SKM-1 (cell line): Measurements from ENCODE around the gene MSL1.

ENCODE experiments used
- DNase-seq: peaks from one replicate; lab custom pipeline; 2025; ENCODE audit not compliant: unreplicated experiment; lab: John Stamatoyannopoulos, UW

The MSL1 gene

GRCh38 chr17:40121181-40122135 is at the start of gene MSL1:
TSS of gene MSL1 (plus strand) at chr17:40121971. CDS start at chr17:40122613, 642 bp downstream.
- peak; percentile 63 for DNase-seq

- DNase-seq = no peak
Observed at GRCh38 chr17:40072040-40072734, 49.6 kb upstream of the MSL1 start.

DNA sequence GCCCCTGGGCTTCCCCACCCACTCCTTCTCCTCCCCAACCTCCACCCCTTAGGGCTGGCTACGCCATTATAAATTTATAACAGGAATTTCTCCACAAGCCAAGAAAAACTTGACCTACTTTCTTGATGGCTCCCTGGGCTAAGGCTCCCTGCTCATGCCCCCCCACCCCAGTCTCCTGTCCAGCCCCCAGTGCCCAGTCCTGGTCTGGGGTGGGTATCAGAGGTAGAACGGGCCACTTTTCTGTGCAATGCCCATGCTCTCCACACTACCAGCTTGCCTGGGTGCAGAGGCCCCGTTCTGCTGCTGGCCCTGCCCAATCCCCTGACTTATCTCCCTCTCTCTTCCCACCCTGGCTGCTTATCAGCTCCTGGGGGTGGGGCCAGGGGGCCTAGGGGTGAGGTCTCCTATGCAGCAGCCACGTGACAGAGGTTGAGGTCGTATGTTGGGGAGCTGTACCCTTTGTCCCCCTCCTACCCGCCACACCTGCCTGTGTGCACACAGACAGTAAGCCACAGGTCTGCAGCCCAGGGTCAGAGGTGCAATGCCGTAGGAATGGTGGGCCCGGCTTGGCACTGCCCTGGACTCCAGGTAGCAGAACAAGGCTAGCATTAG is 48.9 kb upstream of the MSL1 start:
- DNase-seq = no peak

GRCh38 chr17:40073454-40074174 is 48.2 kb upstream of the MSL1 start:
- no peak for DNase-seq

DNA sequence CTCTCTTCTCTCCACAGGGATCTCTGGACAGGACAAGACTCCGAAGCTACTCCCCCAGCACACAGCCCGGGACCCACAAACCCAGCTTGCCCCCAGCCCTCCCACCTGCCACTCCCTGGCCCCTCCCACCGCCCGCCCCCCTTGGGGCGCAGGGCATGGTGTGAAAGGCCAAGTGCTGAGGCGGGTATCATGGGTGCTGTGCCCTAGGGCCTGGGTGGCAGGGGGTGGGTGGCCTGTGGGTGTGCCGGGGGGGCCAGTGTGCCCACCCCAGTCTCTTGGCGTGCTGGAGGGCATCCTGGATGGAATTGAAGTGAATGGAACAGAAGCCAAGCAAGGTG is 47.6 kb upstream of the MSL1 start:
- no peak for DNase-seq

DNA sequence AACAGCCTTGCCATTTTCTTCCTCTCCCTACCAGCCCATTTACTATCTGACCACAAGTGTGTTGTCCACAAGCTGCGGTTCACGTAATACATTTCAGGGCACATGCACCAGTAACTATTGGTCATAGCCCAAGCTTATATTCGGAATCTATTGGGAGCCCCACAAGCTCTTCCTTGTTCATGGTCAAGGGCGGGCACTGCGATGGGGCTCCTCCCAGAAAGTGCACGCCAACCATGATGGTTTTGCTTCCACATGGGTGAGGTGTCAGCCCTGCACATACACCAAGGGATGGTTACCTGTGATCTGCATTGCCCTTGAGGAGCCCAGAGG is 46.9 kb upstream of the MSL1 start:
- no peak for DNase-seq

DNA sequence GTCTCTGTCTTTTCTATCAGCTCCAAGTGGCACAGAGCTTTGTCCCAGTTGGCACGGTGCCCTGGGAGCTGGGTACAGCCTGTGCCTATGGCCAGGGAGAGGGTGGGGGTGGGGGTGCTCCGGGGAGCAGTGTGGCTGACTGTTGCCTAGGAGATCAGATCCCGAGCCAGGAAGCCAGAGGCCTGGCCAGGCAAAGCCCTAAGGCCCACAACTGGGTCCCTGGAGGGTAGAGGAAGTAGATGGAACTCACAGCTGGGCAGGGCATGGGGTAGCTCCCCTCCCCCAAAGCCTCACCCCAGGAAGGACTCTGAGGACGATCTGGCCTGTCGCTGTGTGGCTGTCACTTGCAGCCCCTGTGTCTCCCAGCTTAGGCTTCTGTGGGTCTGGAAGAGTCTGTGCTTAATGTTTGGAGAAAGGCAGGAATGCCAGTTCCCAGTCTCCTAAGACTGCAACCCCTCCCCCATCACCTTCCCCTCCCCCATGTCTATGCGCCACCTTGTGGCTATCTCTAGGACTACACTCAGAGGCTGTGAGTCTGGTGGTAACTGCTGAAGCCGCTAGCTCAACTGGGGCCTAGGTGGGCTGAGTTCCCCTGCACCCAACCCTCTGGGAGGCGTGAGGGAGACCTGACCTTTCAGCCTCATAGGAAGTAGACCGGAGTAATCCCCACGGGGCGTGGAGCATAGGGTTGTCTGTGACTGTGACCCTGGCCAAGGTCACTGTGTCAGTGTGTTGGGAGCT is 46.4 kb upstream of the MSL1 start:
- DNase-seq = peak; percentile 50

DNA sequence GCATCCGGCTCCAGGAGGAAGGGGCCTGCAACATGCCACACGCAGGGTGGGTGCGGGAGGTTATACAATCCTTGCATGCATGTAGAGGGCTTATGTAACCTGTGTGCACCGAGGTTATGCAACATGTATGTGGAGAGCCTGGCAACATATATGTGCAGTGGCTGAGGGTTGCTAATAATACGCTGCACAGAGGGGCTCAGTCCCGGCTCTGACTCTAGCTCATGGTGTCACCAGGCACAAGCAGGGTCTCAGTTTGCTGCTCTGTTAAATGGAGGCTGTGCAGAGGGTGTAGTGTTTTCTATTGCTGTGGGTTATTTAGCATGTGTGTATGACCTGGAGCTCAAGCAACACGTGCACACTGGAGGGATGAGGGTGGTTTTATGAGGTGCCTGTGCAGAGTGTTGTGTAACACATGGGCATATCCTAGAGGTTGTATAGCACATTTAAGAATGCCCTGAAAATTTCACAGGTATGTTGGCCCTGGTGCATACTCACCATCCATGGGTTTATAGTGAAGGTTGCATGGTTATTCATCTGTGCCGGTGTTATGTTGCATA is 45.8 kb upstream of the MSL1 start:
- no peak for DNase-seq

GRCh38 chr17:40076591-40076990 is 45.2 kb upstream of the MSL1 start:
- no peak for DNase-seq

- DNase-seq = no peak
Observed at GRCh38 chr17:40079545-40079944, 42.2 kb upstream of the MSL1 start.

DNA sequence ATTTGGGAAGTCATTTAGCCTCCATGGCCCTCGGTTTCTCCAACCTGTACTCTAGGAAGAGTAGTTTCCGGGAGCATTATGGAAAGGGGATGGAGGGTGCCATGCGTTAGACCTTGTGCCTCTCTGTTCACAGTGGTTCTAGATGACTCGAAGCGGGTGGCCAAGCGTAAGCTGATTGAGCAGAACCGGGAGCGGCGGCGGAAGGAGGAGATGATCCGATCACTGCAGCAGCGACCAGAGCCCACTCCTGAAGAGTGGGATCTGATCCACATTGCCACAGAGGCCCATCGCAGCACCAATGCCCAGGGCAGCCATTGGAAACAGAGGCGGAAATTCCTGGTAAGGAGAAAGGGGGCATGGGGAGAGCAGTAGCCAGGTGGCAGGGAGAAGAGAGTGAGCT is 37.3 kb upstream of the MSL1 start:
- no peak for DNase-seq

DNA sequence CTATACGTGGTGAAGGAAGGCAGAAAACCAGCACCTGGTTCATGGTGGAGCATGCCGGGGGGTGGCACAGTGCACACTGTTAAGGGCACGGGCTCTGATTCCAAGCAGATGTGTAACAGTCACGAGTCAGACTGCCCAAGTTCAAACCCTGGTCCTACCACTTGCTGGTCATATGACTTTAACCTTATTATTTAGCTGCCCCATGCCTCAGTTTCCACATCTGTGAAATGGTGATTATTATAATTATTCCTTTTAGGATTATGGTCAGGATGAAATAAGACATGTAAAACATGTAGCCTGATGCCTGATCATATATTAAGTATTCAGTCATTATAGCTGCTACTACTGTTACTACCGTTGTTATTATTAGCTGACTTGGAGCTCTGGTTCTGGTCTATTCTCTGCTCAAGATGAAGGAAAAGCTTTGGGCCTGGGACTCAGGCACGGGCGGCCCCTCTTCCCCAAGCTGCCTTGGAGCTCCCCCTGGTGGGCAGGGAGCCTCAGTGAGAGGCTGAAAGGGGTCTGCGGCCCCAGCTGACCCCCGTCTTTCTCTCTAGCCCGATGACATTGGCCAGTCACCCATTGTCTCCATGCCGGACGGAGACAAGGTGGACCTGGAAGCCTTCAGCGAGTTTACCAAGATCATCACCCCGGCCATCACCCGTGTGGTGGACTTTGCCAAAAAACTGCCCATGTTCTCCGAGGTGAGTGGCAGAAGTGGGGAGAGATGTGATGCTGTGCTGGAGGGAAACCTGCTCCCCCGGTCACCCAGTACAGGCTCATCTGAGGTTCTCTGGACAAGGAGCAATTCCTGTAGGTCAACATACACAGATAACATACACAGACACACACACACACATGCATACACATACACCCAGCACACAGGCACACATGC is 35.4 kb upstream of the MSL1 start:
- peak; percentile 18 for DNase-seq

DNA sequence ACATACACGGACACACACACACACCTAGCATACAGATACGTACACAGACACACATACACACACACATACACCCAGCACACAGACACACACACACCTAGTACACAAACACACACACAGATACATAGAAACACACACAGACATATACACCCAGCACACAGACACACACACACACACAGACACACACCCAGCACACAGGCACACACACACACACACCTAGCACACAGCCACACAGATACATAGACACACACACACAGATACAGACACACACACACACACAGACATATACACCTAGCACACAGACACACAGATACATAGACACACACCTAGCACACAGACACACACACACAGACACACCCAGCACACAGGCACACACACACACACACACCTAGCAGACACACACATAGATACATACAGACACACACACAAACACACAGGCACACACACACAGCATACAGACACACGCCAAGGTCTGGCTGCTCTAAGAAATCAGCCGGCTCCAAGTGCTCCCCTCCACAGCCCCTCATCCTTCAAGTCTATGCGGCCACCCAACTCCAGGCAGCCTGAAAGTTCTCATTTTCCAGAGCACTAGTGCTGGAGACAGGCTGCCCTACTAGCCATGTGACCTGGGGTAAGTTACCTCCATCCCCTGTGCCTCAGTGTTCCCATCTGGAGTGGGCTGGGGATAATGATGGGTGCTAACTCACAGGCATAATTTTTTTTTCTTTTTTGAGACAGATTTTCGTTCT is 34.5 kb upstream of the MSL1 start:
- DNase-seq = no peak

- DNase-seq = no peak
Observed at GRCh38 chr17:40087903-40088718, 33.7 kb upstream of the MSL1 start.

GRCh38 chr17:40089077-40089895 is 32.5 kb upstream of the MSL1 start:
- DNase-seq = no peak

DNA sequence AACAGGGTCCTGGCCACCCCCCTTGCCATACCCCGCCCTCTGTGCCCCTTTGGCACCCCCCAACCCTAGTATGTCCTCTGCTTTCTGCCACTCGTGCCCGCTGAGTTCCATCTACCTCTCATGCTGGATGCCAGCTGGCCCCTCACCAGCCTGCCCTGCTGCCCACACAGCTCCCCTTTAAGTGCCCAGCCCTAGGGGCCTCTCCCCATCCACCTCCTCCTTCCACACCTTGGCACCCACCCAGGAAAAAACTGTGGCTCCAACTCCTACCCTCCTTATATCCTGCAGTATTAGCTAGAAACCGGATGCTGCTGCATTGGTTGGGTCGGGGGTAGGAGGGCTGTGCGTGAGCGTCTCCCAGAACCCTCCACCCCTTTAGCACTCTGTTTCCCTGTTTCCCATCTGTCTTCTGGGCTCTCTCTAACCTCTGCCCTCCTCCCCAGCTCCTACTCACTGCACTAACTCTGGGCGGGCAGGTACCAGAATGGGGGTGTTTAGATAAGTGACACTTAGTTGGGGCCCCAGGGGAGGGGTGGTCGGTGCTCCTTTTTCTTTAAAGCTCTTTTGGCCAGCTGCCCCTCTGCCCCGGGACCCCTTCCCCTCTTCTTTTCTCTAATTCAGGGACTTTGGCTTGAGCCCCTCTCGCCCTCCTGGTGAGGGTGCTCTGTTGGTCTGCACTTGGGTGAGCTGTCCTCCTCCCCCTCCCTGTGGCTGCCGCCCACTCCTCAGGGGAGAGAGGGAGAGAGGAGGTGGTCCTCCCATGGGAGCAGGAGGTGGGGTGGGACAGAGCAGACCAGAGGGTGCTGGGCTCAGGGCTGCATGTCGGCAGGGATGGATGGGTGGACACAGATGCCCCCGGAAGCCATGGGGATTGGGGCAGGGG is 31.3 kb upstream of the MSL1 start:
- no peak for DNase-seq
